ENCODE results near the gene TRABD2B.

TRABD2B gene

DNA sequence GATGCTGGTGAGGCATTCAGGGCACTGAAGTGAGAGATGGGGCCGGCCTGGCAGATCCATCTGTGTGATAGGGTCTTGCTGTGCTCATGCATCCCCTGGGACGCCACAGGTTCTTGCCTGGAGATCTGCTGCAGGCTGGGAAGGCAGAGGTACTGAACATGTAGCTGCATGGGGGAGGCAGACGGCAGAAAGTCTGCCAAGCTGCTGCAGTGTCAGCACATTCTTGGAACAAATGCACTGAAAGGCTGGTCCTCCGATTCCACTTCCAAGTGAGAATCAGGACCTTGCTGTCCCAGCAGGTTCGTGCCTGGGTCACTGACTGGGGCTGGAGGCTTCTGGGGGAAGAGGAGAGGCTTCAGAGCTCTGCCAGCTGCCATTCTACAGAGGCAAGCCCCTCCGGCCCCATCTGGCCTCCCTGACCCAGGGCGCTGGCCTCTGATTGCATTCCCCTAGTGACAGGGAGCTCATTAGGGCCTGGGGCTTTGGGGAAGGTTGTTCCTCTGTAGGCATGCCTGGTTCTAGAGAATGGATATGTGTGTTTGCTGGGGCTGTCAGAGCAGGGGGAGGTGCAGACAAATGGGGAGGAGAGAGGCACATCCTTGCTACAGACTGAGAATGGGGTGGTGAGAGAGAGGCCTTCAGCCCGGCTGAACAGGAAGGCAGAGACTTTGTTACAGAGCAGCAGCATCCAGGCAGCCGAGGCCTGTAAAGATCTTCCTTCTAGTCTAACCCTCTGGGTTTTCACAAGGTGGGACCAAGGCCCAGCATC is 174.0 kb downstream of the TRABD2B start:
- DNase-seq (ENCODE audit: low spot score), result no peak

DNA sequence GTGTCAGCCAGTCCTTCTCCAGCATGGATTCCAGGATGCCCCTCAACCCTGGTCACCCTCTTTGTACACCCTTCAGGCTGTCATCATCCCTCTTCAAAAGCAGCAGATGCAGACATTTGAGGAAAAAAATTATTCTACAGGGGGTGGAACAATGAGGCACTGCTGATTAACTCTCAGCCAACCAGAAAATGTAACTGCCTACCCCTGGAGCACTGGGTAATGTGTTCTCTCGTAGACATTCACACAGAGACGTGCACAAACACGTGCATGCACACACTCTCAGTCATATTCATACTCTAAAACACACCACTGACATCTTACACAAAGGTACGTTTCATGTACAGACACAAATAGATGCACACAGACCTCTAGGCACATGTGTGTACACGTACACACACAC is 175.4 kb downstream of the TRABD2B start:
- no peak for DNase-seq (ENCODE audit: low spot score)

DNA sequence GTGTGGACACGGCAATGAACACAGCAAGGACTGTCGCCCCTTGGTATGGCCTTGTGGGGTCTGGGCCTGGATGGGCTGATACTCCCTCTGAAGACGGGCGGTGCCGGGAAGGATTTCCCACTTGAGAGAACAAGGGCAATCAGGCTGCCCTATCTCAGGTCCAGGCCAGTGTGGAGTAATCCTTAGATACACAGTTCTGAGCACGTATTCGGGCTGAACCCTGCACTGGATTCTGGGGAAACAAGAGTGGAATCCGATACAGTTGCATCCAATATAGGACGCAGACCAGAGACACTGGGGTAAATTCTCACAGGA is 177.7 kb downstream of the TRABD2B start:
- DNase-seq (ENCODE audit: low spot score), result no peak

DNA sequence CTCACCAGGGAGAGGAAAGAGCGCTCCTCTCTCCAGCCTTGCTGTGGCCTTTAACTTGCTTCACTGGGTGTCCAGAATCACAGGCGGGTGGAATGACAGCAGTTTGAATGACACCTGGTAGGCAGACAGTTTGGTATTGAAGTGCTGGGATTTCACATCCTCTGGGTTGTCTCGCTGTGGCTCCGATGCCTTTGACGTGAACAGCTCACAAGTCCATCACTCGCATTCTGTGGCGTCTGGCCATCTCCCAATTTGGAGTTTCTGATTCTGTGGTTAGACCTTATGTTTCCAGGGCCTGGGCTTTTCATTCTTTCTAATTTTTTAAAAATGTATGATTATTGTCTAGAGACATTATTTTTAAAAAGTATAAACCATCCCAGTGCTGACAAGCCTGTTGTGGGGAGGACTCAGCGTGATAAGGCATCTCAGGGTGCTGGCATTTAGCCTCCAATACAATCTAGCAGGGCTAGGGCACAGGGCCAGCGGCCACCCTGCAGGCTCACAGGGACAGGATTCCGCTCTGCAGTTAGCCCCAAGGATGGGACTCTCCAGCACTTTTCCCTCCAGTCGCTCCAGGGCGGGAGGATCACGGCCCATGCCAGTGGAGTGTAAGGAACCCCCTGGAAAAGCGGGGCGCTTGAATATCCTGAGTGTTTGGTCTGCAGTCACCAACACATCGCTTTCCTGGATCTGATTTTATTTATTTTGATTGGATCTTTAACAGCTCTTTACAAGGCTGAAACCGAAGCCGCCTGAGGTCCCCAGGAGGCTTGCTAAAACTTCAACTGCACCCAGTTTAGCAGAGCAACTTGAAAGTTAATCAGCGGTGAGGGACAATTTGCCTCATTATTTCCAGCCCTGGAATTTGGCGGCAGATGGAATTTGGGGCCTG is 178.3 kb downstream of the TRABD2B start:
- DNase-seq (ENCODE audit: low spot score), result no peak

DNA sequence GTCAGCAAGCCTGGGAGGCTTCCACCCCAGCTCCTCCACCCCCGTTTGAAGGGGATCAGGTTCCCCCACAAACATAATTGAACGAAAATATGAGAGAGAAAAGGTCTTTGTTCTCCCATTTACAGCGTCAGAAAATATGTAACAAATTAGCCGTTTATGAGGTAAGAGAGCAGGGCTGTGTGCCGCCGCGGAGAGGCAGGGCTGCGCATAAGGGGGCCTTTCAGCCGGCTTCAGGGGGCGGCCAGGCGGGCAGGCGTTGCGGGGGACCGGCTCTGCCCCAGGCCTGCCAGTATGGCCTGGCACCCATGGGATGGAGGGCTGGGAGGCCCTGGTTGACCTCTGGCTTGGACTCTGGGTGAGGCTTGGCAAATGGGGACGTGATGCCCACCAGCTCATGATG is 179.3 kb downstream of the TRABD2B start:
- DNase-seq (ENCODE audit: low spot score), result no peak

DNA sequence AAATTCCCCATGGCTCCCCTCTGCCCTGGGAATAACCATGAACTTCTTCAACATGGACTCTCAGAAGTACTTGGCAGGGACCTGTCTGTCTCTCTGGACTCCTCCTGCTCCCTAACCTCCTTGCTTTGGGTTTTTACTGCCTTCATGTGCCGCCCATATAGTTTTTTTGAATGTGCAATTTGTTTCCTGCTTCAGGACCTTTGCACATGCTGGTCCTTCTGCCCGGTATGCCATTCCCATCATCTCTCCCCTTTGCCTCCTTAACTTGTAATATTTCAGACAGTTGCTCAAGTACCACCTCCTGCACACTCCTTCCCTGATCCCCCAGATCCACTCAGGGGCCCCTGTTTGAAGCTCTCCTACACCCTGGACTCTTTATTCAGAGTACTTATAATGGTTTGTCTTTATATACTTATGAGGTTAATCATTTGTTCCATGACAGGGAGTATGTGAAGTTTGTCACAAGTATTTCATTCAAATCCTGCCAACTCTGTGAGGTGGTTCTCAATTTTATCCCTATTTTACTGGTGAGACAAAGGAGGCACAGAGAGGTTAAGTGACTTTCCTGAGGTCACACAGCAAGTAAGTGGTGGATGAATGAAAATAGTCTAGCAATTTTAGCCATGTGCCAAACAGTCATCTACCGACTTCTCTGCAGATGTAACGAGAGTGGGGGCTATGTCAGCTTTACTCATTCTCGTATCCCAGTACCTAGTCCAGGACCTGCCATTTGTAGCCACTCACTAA is 180.7 kb downstream of the TRABD2B start:
- no peak for DNase-seq (ENCODE audit: low spot score)

DNA sequence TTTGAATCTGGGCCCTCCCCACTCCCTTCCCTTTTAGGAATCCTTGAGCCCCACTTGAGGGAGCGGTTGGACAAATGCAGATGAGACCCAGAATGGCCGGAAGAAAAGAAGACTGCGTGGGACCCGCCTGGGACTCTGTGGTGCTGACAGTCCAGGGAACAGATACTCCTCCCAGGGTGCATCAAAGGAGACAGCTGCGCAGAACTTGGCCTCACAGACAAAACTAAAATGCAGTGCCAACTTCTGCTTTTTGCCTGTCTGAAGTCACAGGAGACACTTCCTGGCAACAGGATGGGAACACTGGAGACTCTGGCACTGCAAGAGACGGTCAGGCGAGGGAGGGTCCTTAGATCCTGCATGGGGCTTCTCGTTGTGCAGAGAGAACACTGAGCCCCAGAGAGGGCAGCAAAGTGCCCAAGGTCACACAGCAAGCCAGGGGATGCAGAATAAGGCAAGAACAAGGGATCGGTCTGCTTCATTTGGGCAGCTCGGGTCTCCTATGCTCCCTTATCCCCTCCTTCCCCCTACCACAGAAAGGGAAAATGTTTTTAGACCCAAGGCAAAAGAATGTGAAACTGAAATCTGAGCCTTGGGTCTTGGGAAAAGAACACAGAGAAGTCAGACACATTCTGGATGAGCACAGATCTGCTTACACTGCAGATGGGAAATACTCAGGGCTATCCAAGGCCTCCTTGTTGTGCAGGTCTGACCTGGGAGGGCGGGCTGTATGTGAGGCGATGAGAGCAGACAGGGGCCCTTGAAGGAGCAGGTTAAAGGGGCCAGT is 182.4 kb downstream of the TRABD2B start:
- no peak for DNase-seq (ENCODE audit: low spot score)

DNA sequence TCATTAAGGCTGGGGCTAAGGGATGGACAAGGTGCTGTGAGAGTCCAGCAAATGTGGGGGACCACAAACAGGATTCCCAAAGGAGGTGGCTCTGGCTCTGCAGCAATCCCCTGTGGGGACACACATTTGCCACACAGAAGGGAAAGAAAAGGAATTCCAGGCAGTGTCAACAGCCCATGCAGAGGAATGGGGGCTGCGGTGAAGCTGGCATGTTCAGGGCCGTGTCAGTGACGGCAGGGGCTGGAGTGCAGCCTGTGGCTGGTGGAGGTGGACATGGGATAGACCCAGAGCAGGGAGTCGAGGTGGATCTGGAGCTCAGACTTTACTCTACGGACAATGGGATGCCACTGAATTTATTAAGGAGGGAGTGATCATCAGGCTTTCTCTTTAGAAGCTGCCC is 183.2 kb downstream of the TRABD2B start:
- DNase-seq (ENCODE audit: low spot score), result no peak

DNA sequence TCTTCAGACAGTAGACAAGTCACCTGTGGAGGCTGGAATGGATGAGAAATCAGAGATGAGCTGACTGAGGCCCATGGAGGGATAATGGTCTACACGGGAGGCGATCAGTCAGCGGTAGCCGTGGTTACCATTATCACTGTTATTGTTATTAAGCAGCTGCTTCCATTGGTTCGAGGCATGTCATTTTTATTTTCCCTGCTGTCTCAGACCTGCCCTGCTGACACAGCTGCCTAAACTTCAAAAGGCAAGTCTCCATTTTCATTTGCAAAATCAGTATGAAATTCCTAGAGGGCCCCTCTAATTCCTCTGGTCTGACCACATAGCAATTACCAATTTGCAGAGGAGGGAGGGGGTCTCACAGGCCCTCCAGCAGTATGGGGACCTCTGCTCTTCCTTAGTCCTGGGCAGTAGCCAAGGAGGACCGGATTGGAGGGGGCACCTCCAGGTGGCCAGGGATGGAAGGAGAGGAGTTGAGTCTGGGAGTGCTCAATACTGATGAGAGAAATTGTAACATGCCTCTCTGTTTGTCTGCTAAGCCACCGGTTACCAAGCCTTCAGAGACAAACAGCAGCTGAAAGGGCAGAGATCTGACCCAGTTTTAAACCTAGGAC is 184.2 kb downstream of the TRABD2B start:
- DNase-seq (ENCODE audit: low spot score), result no peak

DNA sequence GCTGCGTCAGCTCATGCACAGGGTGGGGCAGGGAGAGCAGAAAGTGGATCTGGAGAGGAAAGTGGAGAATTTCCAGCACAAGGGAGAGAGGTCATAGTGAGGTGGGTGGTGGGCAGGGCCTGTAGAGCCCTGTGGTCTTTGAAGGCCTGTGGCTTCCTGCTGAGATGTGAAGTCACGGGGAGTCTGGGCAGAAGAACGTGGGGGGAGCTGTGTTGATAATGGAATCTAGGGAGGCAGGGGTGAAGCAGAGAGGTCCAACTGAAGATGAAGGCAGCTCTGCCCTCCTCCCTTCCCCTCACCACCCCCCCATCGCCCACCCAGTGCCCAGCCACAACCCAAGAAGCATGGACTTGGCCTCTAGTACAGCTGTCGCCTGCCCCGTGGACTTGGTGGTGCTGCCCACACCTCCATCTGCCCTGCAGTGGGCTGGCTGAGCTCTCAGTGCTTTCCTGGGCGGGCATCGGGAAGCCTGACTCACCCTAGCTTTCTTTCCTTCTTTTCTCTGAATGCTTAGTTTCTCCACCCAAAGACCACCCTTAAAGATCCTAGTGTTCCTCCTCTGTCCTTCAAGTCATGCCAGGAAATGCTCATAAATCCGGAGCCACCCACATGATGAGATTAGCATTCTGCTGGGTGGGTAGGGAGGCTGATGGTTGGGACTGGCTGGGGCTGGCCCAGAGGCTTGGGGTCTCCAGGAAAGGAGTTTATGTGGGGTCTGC is 186.1 kb downstream of the TRABD2B start:
- DNase-seq (ENCODE audit: low spot score), result no peak

DNA sequence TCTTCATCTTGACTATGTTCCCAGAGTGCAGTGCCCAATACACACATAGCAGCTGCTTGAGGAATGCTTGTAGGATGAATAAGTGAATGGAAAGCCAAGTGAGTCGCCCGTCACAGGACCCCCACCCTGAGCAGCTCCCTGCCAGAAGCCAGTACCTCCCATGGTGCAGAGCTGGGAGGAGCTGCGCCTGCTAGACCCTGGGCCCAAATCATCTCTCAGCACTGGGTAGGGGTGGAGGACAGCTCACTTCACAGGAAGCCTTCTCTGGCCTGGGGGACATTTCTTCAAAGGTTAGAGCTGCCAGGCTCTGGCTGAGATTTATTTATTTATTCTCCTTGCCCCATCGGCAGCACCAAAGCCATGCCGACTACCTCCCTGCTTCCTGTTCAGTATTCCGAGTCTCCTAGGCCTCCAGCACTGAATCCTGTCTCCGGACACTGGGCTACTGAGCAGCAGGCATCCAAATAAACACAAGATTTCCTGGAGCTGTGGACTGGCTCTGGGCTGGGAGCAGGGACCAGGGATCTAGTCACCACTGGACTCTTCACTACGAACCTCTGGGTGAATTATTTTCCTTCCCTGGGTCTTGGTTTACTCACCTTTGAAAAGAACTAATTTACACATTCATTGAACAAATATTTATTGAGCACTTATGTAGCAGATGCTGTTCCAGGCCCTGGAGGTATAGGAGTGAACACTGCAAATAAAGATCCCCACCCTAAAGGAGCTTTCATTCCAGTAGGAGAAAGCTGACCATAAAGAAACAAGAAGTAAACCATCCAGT is 187.7 kb downstream of the TRABD2B start:
- DNase-seq (ENCODE audit: low spot score), result no peak

DNA sequence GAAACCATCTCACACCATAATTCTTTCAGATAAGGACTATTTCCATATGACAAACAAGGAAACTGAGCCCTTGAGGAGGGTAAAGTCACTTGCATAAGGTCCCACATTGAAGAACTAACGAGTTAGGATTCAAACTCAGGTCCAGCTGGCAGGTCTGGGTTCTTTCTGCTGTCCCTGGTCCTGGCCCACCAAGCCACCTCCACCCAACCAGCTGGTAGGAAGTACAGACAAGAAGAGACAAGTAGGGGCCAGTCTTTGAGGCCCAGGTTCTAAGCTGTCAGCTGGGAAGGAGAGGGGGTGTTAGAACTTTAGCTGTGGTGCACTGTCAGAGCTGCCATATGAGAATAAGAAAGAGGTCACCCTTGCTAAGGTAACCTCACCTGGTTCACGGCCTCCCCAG is 188.6 kb downstream of the TRABD2B start:
- no peak for DNase-seq (ENCODE audit: low spot score)

DNA sequence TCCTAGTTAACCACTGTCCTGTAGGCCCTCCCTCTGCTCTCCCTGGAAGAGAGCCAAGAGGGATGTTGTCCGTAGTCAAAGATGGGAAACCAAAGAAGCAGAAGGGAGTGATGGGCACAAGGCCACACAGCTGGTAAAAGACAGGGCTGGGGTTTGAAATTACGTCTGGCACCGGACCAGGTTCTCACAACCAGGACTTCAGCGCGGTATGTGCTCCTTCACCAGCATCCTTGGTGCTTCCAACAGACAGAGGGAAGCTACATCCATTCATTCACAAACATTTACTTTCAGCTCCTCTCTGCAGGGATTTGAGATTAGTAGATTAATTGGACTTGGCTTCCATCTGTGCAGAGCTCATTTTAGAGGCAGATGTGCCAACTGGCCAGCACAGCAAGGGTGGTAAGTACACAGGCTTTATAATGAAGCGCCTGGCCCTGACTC is 191.2 kb downstream of the TRABD2B start:
- no peak for DNase-seq (ENCODE audit: low spot score)

DNA sequence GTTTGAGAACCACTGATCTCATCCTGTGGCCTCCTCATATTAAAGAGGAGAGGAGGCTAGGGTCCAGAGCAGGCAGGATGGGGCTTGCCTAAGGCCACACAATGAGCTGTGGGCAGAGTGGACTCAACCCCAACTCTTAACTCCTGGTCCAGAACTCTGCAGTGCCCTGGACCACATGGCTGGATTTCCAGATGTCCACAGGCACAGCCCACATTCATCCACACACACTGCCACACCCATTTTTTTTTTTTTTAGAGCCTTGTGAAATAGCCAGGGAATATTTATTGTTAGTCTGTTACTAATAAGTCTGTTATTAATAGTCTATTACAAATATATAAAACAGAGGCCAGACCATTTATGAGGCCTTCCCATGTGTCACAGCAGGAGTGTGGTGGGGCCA is 192.2 kb downstream of the TRABD2B start:
- DNase-seq (ENCODE audit: low spot score), result no peak

DNA sequence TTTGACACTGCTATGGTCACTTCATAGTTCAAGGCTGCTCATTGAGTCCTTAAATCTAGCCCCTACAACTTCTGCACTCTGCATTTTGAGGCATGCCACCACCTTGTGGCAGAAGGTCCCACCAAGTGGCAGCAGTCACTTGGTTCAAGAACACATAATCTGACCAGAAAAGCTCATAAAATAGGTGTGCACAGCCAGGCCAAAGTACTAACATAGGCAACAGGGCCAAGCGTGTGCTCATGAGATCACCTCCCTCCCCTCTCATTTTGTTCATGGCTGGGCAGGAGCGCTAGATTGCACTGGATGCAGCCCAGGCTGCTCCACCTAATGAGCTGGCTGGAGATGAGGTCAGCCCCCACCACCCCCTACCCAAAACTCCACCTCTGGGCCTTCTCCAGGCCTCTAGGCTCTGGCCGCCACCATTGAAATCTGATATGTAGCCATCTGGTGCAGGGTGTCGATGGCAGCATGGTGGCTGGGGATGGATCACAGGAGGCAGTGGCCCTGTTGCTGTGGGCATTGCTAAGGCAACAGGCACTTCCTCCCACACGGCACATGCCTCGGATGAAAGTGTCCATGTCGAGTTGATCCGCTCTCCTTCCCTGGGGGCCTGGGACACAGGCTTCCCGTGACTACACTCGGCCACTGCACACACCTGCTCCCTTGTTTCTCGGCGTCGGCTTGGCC is 193.2 kb downstream of the TRABD2B start:
- DNase-seq (ENCODE audit: low spot score), result no peak

DNA sequence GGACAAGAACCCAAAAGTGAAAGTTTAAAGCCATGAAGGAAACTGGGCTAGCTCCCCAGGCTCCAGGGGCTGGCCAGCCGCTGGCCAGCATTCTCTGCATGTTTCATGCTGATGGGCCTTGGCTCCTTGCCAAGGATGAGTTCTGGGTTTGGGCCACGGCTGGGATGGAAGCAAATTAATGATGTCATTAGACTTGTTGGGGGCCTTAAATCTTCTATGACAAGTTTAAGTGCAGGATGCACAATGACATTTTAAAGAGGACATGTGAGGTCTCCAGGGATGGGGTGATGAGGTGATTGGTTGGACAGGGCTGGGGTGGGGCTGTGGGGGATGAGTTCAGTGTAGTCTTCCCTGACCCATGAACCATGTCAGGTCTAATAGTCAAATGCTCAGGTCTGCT is 199.6 kb downstream of the TRABD2B start:
- no peak for DNase-seq (ENCODE audit: low spot score)

DNA sequence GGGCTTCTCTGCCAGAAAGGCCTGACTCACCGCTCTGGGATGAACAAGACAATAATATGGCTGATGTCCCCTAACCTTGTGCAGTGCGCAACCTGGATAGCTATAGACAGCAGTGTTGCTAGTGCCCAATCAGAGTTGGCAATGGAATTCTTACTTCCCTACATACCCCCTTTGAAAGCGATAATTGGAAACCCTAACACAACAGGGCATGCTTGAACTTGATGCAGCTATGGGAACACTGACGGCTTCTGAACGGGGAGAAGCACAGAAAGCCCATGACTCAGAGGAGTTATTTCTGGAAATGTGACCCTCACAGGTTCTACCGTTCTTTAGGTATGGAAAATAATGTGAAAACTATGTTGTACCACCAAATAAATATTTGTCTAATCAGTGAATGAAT is 200.6 kb downstream of the TRABD2B start:
- no peak for DNase-seq (ENCODE audit: low spot score)

DNA sequence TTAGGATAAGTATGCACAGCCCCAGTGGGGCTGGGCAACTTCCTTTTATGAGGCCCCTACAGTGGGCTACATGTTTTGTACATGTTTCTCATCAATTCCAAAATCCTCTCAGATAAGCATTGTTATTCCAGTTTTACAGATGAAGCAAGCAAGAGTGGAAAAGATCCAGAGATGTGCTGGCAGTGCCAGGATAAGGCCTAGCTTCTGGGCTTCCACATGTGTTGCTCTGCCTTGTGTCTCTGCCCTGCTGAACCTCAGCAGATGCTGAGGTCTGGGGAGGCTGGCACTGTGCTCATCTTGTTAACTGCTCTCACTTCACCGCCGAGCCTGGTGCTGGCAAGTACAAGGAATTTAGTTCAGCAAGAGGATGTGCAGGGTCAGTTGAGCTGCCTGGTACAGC is 202.1 kb downstream of the TRABD2B start:
- no peak for DNase-seq (ENCODE audit: low spot score)

DNA sequence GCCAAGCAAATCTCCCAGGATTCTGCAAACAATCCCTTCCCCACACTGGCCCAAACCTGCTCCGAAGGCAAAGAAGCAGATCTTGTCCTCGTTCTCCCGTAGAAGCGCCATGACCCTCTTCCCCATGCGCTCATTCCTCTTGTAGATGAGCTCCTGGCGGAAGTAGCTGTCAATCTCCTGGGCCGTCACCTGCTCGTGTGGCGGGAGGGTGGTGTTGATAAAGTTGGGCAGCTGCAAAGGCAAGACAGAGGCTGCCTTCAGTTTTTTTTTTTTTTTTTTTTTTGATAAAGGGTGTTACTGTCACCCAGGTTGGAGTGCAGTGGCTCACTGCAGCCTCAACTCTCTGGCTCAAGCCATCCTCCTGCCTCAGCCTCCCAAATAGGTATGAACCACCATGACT is 202.7 kb downstream of the TRABD2B start:
- no peak for DNase-seq (ENCODE audit: low spot score)

DNA sequence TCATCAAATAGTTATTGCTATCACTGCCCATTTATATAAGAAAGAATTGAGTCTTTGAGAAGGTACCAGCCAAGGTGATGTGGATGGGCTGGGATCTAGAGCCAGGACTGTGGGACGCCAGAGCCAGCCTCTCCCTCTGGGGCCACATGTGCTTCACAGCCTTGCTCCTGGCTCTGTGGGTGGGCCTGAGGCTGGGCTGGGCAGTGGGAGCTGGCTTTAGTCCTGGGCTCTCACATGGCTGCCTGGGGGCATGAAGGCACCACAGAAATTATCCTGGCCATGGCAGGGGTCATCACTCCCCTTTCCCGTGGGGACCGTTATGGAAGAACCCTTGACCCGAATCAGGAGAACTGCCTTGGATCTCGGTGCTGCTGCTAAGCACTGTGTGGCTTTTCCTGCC is 203.1 kb downstream of the TRABD2B start:
- no peak for DNase-seq (ENCODE audit: low spot score)

Data from activated CD4-positive, alpha-beta T cell treated with anti-CD3 and anti-CD28 coated beads, Interleukin-2, Interleukin-4, amounts not matched to agents 100 ng/mL and 50 ng/mL, durations not matched to agents 16 hours and 8 hours (primary cell).